H9 (cell line): ENCODE results near the gene CCDC57. TPM values are rescaled to one million over a fixed set of nuclear protein-coding genes. Genes with fewer than 3 reads are reported as not detected.

Source experiments
- DNase-seq: peaks from one replicate; pipeline ENCODE4 v3.0.0-alpha.2; 2017
- H2AFZ ChIP-seq: one replicate; pipeline ENCODE4 v1.6.1; 2013; ENCODE audit warnings: mild to moderate bottlenecking, low read length, control low read depth, moderate library complexity
- H2AK5ac ChIP-seq: 2 replicates; pipeline ENCODE4 v1.6.1; 2013; ENCODE audit warnings: low read length, control low read depth, mixed read lengths; ENCODE audit not compliant: insufficient read length
- H2BK120ac ChIP-seq: one replicate; pipeline ENCODE4 v1.6.1; 2013; ENCODE audit warnings: low read depth, mild to moderate bottlenecking, low read length, control low read depth, inconsistent platforms; ENCODE audit not compliant: poor library complexity, severe bottlenecking
- H2BK12ac ChIP-seq: 2 replicates; pipeline ENCODE4 v1.6.1; 2013; ENCODE audit warnings: low read length, control low read depth, mixed read lengths, low read depth; ENCODE audit not compliant: insufficient read length
- H2BK15ac ChIP-seq: 2 replicates; pipeline ENCODE4 v1.6.1; 2013; ENCODE audit warnings: low read depth, low read length, control low read depth
- H2BK20ac ChIP-seq: one replicate; pipeline ENCODE4 v1.6.1; 2013; ENCODE audit warnings: low read depth, mild to moderate bottlenecking, low read length, control low read depth, inconsistent platforms; ENCODE audit not compliant: poor library complexity, severe bottlenecking
- H2BK5ac ChIP-seq: 2 replicates; pipeline ENCODE4 v1.6.1; 2013; ENCODE audit warnings: low read length, control low read depth, mixed read lengths; ENCODE audit not compliant: insufficient read length
- H3K14ac ChIP-seq: 2 replicates; pipeline ENCODE4 v1.6.1; 2013; ENCODE audit warnings: low read length, control low read depth; ENCODE audit not compliant: insufficient read depth
- H3K18ac ChIP-seq: 2 replicates; pipeline ENCODE4 v1.6.1; 2013; ENCODE audit warnings: low read depth, mild to moderate bottlenecking, mixed read lengths, low read length, control low read depth; ENCODE audit not compliant: insufficient read length
- H3K23ac ChIP-seq: 2 replicates; pipeline ENCODE4 v1.6.1; 2013; ENCODE audit warnings: low read length, control low read depth, mixed read lengths, low read depth; ENCODE audit not compliant: insufficient read length
- H3K23me2 ChIP-seq: 2 replicates; pipeline ENCODE4 v1.6.1; 2013; ENCODE audit warnings: low read depth, mild to moderate bottlenecking, mixed read lengths, low read length, control low read depth; ENCODE audit not compliant: insufficient read length, poor library complexity, severe bottlenecking
- H3K27ac ChIP-seq: 2 replicates; pipeline ENCODE4 v1.5.1; 2013; ENCODE audit warnings: low read length, control low read depth, mixed read lengths, low read depth; ENCODE audit not compliant: insufficient read length
- H3K27me3 ChIP-seq: 2 replicates; pipeline ENCODE4 v1.6.1; 2013; ENCODE audit warnings: low read length, control low read depth, inconsistent platforms; ENCODE audit not compliant: insufficient read depth
- H3K4ac ChIP-seq: 2 replicates; pipeline ENCODE4 v1.6.1; 2013; ENCODE audit warnings: low read depth, mild to moderate bottlenecking, control low read depth, inconsistent platforms, low read length, moderate library complexity
- H3K4me1 ChIP-seq: 2 replicates; pipeline ENCODE4 v1.6.1; 2013; ENCODE audit warnings: low read length, control low read depth, inconsistent platforms; ENCODE audit not compliant: insufficient read depth
- H3K4me2 ChIP-seq: 2 replicates; pipeline ENCODE4 v1.6.1; 2013; ENCODE audit warnings: low read length, control low read depth, mixed read lengths; ENCODE audit not compliant: insufficient read length, insufficient read depth
- H3K56ac ChIP-seq: 2 replicates; pipeline ENCODE4 v1.6.1; 2013; ENCODE audit warnings: low read depth, mild to moderate bottlenecking, mixed read lengths, low read length, control low read depth; ENCODE audit not compliant: insufficient read length
- H3K79me1 ChIP-seq: 2 replicates; pipeline ENCODE4 v1.6.1; 2013; ENCODE audit warnings: low read depth, mild to moderate bottlenecking, moderate library complexity, low read length, control low read depth, inconsistent platforms; ENCODE audit not compliant: insufficient read depth, poor library complexity, severe bottlenecking
- H3K79me2 ChIP-seq: 2 replicates; pipeline ENCODE4 v1.6.1; 2013; ENCODE audit warnings: low read length, control low read depth, inconsistent platforms; ENCODE audit not compliant: insufficient read depth
- H3K9ac ChIP-seq: 2 replicates; pipeline ENCODE4 v1.6.1; 2013; ENCODE audit warnings: low read length, control low read depth, mixed read lengths; ENCODE audit not compliant: insufficient read length; ENCODE audit errors: extremely low read depth
- H3K9me3 ChIP-seq: one replicate; pipeline ENCODE4 v1.6.1; 2013; ENCODE audit warnings: low read depth, low read length, inconsistent platforms; ENCODE audit not compliant: control insufficient read depth
- H3T11ph ChIP-seq: one replicate; pipeline ENCODE4 v1.6.1; 2013; ENCODE audit warnings: mild to moderate bottlenecking, low read length, control low read depth, inconsistent platforms
- H4K20me1 ChIP-seq: one replicate; pipeline ENCODE4 v1.6.1; 2013; ENCODE audit not compliant: control insufficient read depth, insufficient read length, insufficient read depth
- H4K5ac ChIP-seq: 2 replicates; pipeline ENCODE4 v1.6.1; 2013; ENCODE audit warnings: low read depth, mild to moderate bottlenecking, mixed read lengths, low read length, control low read depth; ENCODE audit not compliant: insufficient read length
- H4K8ac ChIP-seq: replicated peaks from 2 replicates; pipeline ENCODE4 v1.6.1; 2013; ENCODE audit warnings: low read length, control low read depth, mixed read lengths, low read depth; ENCODE audit not compliant: insufficient read length
- H4K91ac ChIP-seq: 2 replicates; pipeline ENCODE4 v1.6.1; 2013; ENCODE audit warnings: low read depth, mild to moderate bottlenecking, moderate library complexity, mixed read lengths, low read length, control low read depth; ENCODE audit not compliant: insufficient read length
- H3K27ac Mint-ChIP-seq, 3 experiments: 2 replicates in 2 of 3; 3 replicates in 1 of 3; pipeline ENCODE4 v1.8.0; 2020 to 2021; ENCODE audit warnings: mixed read lengths in 3 of 3, mild to moderate bottlenecking in 1 of 3, moderate library complexity in 1 of 3
- H3K27me3 Mint-ChIP-seq: 2 replicates; pipeline ENCODE4 v1.8.0; 2021; ENCODE audit warnings: low read depth, mild to moderate bottlenecking, moderate library complexity, mixed read lengths
- H3K36me3 Mint-ChIP-seq, 3 experiments: 2 replicates in 2 of 3; 3 replicates in 1 of 3; pipeline ENCODE4 v1.8.0; 2020 to 2021; ENCODE audit warnings: low read depth in 3 of 3, mixed read lengths in 3 of 3; ENCODE audit not compliant: insufficient read depth in 1 of 3
- H3K4me1 Mint-ChIP-seq, 2 experiments: 2 replicates each; pipeline ENCODE4 v1.8.0; 2020; ENCODE audit warnings: mixed read lengths in 2 of 2
- H3K4me3 Mint-ChIP-seq, 2 experiments: 2 replicates in 1 of 2; 3 replicates in 1 of 2; pipeline ENCODE4 v1.8.0; 2020 to 2021; ENCODE audit warnings: mild to moderate bottlenecking in 2 of 2, mixed read lengths in 2 of 2, moderate library complexity in 1 of 2
- H3K9me3 Mint-ChIP-seq, 2 experiments: 2 replicates in 1 of 2; 3 replicates in 1 of 2; pipeline ENCODE4 v1.8.0; 2020; ENCODE audit warnings: mild to moderate bottlenecking in 2 of 2, mixed read lengths in 2 of 2, moderate library complexity in 1 of 2
- CTCF ChIP-seq: fragments of 200-600 bp; sonication (generic); conservative IDR thresholded peaks from 3 replicates; pipeline ENCODE4 v1.8.0; 2021; ENCODE audit warnings: antibody characterized with exemption, mild to moderate bottlenecking
- WGBS: extraction: QIAGEN DNeasy Blood & Tissue Kit; methylation state at CpG from one replicate; pipeline ENCODE4 v1.1.7; 2013; ENCODE audit warnings: missing lambda C conversion rate, low lambda C conversion rate, mixed read lengths; ENCODE audit not compliant: insufficient read length; ENCODE audit errors: extremely low coverage; 5-methylcytosine and 5-hydroxymethylcytosine counted together
- total RNA-seq: library from RNA; stranded (reverse); gene quantifications from 2 replicates; pipeline ENCODE4 v1.2.1, GENCODE V29; 2021

Gene CCDC57
- total RNA-seq, 1 experiment from 2014 or later, result 11.0 TPM

DNA sequence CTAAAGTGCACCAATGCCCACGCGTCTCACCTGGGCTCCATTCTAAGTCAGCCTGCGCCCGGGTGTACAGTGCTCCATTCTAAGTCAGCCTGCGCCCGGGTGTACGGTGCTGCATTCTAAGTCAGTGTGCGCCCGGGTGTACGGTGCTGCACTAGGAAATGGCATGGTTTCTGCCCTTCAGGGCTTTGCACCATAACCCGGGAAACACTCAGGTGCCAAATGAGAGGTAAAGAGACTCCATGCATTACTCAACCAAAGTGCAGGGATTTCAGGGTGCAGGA lies 85.4 kb downstream of the CCDC57 start:
- no peaks in the 10 kb centered on the region for H3K79me2 ChIP-seq
- no peaks in the 10 kb centered on the region for H3K9me3 ChIP-seq
- no peak overlapping the region for H3K14ac ChIP-seq
- Mint-ChIP-seq H3K4me1 (peaks cover 2 to 6% of the 10 kb centered on the region in 2 experiments; a peak in 2 of 4 replicates), H3K4me3 (no peak overlapping the region), H3K9me3 (no peaks in the 10 kb centered on the region), H3K27ac (no peak overlapping the region), H3K36me3 (no peaks in the 10 kb centered on the region; a peak in 1 of 7 replicates), H3K27me3 (peaks cover 23% of the 10 kb centered on the region)
- no peak for TF ChIP-seq CTCF
- H2BK5ac ChIP-seq, result no peak overlapping the region
- H3T11ph ChIP-seq, result no peak overlapping the region
- H3K23me2 ChIP-seq, result no peaks in the 10 kb centered on the region
- no CpG with 5 or more reads among the region's 11 CpGs for WGBS
- H2AFZ ChIP-seq, result no peak overlapping the region
- no peaks in the 10 kb centered on the region for H3K4me1 ChIP-seq
- H3K23ac ChIP-seq, result no peak overlapping the region
- no peak for DNase-seq
- H3K18ac ChIP-seq, result no peak overlapping the region
- H3K4ac ChIP-seq, result no peak overlapping the region
- H2BK15ac ChIP-seq, result no peak overlapping the region
- no peak overlapping the region for H2BK12ac ChIP-seq
- no peaks in the 10 kb centered on the region for H4K20me1 ChIP-seq
- no peaks in the 10 kb centered on the region for H3K79me1 ChIP-seq
- no peak overlapping the region for H2BK20ac ChIP-seq
- H2AK5ac ChIP-seq, result no peak overlapping the region
- H3K56ac ChIP-seq, result no peak overlapping the region
- no peaks in the 10 kb centered on the region for H3K27me3 ChIP-seq
- no peak overlapping the region for H3K9ac ChIP-seq
- no peak overlapping the region for H3K4me2 ChIP-seq
- H4K5ac ChIP-seq, result no peak overlapping the region
- no peak overlapping the region for H3K27ac ChIP-seq
- H4K91ac ChIP-seq, result no peak overlapping the region
- no peak overlapping the region for H4K8ac ChIP-seq
- H2BK120ac ChIP-seq, result no peak overlapping the region
